ENCODE measurements around the gene CACNA1C. TPM values are rescaled to one million over a fixed set of nuclear protein-coding genes. Genes with fewer than 3 reads are reported as not detected.

CACNA1C gene
- total RNA-seq, 2 donors from 2014 or later, result 0.86 to 6.3 TPM

DNA sequence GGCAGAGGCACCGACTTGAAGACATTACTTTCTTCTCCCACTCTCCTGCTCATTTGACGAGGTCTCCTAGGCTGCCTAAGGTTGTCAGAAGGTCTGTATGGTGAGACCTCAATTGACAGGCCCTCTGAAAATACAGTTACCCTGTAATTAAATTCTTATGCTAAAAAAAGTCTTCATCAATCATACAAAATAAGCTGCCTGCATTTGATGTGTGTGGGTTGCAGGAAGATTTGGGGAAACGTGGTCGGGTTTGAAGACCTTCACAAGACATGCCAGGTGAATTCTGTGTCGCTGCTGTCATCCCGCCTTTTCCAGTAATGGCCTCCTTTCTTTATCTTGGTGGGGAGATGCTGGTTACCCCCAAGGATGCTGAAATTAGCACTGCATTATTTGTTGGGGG lies 299.4 kb downstream of the CACNA1C start:
- Histone ChIP-seq H3K9ac (ENCODE audit: extremely low read depth, low read length, poor library complexity, severe bottlenecking) (no peak overlapping the region), H3K9me3 (ENCODE audit: control insufficient read depth, low read length) (no peaks in the 10 kb centered on the region), H3K4me3 (ENCODE audit: low read length) (no peak overlapping the region), H3K36me3 (ENCODE audit: control insufficient read depth, insufficient read depth, low read length) (no peaks in the 10 kb centered on the region), H3K27ac (ENCODE audit: low read depth, low read length) (no peak overlapping the region), H3K4me1 (ENCODE audit: control insufficient read depth, insufficient read depth, low read length) (no peaks in the 10 kb centered on the region), H3K27me3 (ENCODE audit: control insufficient read depth, insufficient read depth, low read length, poor library complexity, severe bottlenecking) (no peaks in the 10 kb centered on the region)
- 88% methylated on average over 3 to 6 of the region's 6 CpGs for WGBS, 2 experiments (ENCODE audit: insufficient coverage in 1 of 2, insufficient read length in 1 of 2)
- peaks cover 15% of the 10 kb centered on the region for H3K4me1 Mint-ChIP-seq
- peak; percentile 27 for DNase-seq
- TF ChIP-seq, protein P1, sequence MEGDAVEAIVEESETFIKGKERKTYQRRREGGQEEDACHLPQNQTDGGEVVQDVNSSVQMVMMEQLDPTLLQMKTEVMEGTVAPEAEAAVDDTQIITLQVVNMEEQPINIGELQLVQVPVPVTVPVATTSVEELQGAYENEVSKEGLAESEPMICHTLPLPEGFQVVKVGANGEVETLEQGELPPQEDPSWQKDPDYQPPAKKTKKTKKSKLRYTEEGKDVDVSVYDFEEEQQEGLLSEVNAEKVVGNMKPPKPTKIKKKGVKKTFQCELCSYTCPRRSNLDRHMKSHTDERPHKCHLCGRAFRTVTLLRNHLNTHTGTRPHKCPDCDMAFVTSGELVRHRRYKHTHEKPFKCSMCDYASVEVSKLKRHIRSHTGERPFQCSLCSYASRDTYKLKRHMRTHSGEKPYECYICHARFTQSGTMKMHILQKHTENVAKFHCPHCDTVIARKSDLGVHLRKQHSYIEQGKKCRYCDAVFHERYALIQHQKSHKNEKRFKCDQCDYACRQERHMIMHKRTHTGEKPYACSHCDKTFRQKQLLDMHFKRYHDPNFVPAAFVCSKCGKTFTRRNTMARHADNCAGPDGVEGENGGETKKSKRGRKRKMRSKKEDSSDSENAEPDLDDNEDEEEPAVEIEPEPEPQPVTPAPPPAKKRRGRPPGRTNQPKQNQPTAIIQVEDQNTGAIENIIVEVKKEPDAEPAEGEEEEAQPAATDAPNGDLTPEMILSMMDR (conservative IDR thresholded peaks at IDR 0.05), result no peak
- no peak overlapping the region for H3K4me3 Mint-ChIP-seq
- no peak overlapping the region for H3K27ac Mint-ChIP-seq
- no peaks in the 10 kb centered on the region for H3K9me3 Mint-ChIP-seq
- H3K27me3 Mint-ChIP-seq (ENCODE audit: insufficient read depth), result peaks cover 4% of the 10 kb centered on the region
- H3K36me3 Mint-ChIP-seq (ENCODE audit: low read depth), result no peaks in the 10 kb centered on the region

DNA sequence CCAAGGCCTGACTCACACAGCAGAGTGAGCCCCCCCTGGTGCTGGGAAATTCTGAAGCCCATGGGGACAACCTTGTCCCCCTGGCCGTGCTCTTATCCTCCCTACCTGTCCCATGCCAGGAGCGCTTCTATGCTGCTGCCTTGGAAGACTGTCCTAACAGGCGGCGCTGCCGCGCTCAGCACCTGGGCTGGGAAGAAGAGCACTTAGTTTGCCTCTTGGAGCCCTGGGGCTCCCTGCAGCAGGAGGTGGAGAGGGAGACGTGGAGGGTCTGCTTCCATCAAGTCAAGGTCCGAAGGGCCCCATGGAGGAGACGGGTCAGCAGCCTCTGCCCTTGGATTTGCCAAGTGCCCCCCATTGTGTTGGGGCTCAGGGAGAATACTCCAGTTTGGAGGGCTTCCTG lies 300.5 kb downstream of the CACNA1C start:
- 93 to 96% methylated on average over 3 to 9 of the region's 9 CpGs for WGBS, 2 experiments (ENCODE audit: insufficient coverage in 1 of 2, insufficient read length in 1 of 2)
- Histone ChIP-seq H3K27me3 (ENCODE audit: control insufficient read depth, insufficient read depth, low read length, poor library complexity, severe bottlenecking) (no peaks in the 10 kb centered on the region), H3K9ac (ENCODE audit: extremely low read depth, low read length, poor library complexity, severe bottlenecking) (no peak overlapping the region), H3K36me3 (ENCODE audit: control insufficient read depth, insufficient read depth, low read length) (no peaks in the 10 kb centered on the region), H3K4me1 (ENCODE audit: control insufficient read depth, insufficient read depth, low read length) (no peaks in the 10 kb centered on the region), H3K27ac (ENCODE audit: low read depth, low read length) (no peak overlapping the region), H3K9me3 (ENCODE audit: control insufficient read depth, low read length) (no peaks in the 10 kb centered on the region), H3K4me3 (ENCODE audit: low read length) (no peak overlapping the region)
- Mint-ChIP-seq H3K27me3 (ENCODE audit: insufficient read depth) (peaks cover 4% of the 10 kb centered on the region), H3K9me3 (no peaks in the 10 kb centered on the region), H3K27ac (no peak overlapping the region), H3K4me1 (peaks cover 15% of the 10 kb centered on the region), H3K36me3 (ENCODE audit: low read depth) (no peaks in the 10 kb centered on the region), H3K4me3 (no peak overlapping the region)
- TF ChIP-seq, protein P1 (conservative IDR thresholded peaks at IDR 0.05), result no peak
- peak; percentile 50 for DNase-seq

DNA sequence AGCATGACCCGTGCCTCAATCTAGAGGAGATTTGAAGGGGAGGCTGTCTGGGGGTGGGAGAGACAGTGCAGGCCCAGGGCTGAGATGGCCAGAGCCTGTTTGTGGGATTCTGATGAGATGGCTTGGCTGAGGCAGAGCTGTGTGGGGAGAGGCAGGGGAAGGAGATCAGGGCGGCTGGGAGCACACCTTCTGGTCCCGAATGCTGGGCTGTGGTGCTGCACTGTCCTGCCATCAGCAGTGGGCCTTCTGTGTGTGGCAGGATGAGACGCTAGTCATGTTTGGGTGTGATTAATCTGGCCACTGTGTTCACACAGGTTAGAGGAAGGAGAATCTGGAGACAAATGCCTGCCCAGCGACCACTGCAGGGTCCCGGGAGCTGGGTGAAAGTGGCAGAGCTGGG lies 300.9 kb downstream of the CACNA1C start:
- TF ChIP-seq, protein P1 (conservative IDR thresholded peaks at IDR 0.05), result no peak
- peaks cover 4% of the 10 kb centered on the region for H3K27me3 Mint-ChIP-seq (ENCODE audit: insufficient read depth)
- Histone ChIP-seq H3K36me3 (ENCODE audit: control insufficient read depth, insufficient read depth, low read length) (no peaks in the 10 kb centered on the region), H3K27ac (ENCODE audit: low read depth, low read length) (no peak overlapping the region), H3K27me3 (ENCODE audit: control insufficient read depth, insufficient read depth, low read length, poor library complexity, severe bottlenecking) (no peaks in the 10 kb centered on the region), H3K4me3 (ENCODE audit: low read length) (no peak overlapping the region), H3K4me1 (ENCODE audit: control insufficient read depth, insufficient read depth, low read length) (no peaks in the 10 kb centered on the region), H3K9ac (ENCODE audit: extremely low read depth, low read length, poor library complexity, severe bottlenecking) (no peak overlapping the region), H3K9me3 (ENCODE audit: control insufficient read depth, low read length) (no peaks in the 10 kb centered on the region)
- DNase-seq, result no peak
- H3K9me3 Mint-ChIP-seq, result no peaks in the 10 kb centered on the region
- 90 to 92% methylated on average over 2 to 6 of the region's 6 CpGs for WGBS, 2 experiments (ENCODE audit: insufficient coverage in 1 of 2, insufficient read length in 1 of 2)
- peaks cover 15% of the 10 kb centered on the region for H3K4me1 Mint-ChIP-seq
- H3K4me3 Mint-ChIP-seq, result no peak overlapping the region
- peak overlapping the region; percentile 4 for H3K27ac Mint-ChIP-seq
- H3K36me3 Mint-ChIP-seq (ENCODE audit: low read depth), result no peaks in the 10 kb centered on the region

Measured in endodermal cell (in vitro differentiated cells).